NCI-H2196 treated with DMSO at 0.1 percent for 48 hours (cell line): ENCODE data around the gene DKK3.

Experiments
- DNase-seq: peaks from one replicate; lab custom pipeline; 2025; ENCODE audit not compliant: unreplicated experiment; lab: John Stamatoyannopoulos, UW

The DKK3 gene

GRCh38 chr11:12005476-12005875 is 3.0 kb downstream of the DKK3 start:
- no peak for DNase-seq

DNA sequence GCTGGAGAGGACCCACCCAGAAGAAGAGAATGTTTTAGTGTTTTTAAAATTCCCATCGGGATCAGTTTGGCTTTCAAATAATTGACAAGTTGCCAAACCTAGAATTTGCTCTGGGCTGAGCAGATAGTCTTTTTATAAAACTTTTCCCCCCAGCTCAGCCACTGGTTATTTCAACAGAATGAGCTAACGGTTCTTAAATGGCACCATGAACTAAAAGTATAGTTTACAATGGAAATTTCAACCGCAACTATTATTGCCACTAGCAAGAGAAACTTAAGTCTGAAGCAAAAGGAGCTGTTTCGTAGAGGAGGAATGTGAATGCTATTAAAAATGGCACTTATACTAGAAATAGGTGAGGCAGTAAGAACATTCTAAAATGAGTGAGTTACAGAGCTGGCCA is 3.4 kb downstream of the DKK3 start:
- DNase-seq, result no peak

DNA sequence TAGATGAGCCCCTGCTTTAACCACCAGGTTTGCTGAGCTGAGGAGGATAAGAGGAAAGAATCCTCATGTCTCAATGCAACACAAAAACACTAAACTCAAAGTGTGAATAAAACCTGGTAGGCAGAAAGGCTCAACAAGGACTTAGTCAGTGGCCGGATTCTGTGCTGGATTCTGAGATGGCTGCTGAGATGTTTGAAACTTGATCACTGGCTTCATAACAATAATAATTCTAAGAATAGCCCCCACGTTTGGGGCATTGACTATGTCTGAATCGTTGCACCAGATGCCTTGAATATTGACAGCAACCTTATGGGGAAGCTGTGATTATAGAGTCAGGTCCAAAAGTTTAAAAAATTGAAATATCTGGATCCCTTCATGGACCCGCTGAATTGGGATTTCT is 4.6 kb downstream of the DKK3 start:
- no peak for DNase-seq

DNA sequence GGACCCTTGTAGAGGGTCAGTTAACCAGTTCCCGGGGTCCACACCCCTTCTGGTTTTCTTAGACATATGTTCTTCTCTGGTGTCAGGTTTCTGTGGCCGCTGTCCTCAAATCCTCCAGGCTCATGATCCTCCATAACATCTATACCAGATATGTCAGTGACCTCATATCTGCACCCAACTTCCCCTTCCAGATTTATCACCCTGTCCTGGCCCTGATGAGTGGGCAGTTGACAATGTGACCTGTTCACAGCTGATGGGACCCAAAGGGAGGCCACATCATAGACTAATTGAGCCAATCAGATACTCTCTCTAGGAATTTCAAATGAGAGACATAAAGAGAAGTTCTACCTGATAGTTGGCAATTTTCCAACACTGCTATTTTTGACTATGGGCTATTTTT is 5.1 kb downstream of the DKK3 start:
- no peak for DNase-seq

GRCh38 chr11:12001186-12001585 is 7.2 kb downstream of the DKK3 start:
- no peak for DNase-seq

GRCh38 chr11:11998091-11998781 is 10.2 kb downstream of the DKK3 start:
- DNase-seq, result no peak

- DNase-seq, result no peak
Measured at GRCh38 chr11:11997049-11997322, 11.4 kb downstream of the DKK3 start.

- DNase-seq, result no peak
Measured at GRCh38 chr11:11996321-11997048, 11.9 kb downstream of the DKK3 start.

DNA sequence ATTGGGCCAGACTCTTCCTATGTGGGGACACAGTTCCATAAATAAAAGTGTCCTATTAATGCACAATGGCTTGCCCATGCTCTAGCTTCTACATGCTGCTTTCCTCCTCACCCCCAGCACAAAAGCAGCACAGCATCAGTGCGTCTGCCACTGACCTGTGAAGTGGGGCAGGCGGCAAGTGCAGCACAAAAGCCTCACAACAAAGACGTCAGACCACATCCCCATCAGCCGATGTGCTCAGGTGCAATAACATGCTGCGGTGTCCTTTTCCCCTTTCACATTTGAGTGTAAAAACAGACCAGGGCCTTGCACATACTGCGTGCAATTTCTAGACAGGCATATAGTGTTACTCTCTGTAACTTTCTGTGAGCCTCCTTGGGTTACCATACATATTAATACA is 12.8 kb downstream of the DKK3 start:
- DNase-seq, result no peak

GRCh38 chr11:11993839-11994238 is 14.6 kb downstream of the DKK3 start:
- no peak for DNase-seq

DNA sequence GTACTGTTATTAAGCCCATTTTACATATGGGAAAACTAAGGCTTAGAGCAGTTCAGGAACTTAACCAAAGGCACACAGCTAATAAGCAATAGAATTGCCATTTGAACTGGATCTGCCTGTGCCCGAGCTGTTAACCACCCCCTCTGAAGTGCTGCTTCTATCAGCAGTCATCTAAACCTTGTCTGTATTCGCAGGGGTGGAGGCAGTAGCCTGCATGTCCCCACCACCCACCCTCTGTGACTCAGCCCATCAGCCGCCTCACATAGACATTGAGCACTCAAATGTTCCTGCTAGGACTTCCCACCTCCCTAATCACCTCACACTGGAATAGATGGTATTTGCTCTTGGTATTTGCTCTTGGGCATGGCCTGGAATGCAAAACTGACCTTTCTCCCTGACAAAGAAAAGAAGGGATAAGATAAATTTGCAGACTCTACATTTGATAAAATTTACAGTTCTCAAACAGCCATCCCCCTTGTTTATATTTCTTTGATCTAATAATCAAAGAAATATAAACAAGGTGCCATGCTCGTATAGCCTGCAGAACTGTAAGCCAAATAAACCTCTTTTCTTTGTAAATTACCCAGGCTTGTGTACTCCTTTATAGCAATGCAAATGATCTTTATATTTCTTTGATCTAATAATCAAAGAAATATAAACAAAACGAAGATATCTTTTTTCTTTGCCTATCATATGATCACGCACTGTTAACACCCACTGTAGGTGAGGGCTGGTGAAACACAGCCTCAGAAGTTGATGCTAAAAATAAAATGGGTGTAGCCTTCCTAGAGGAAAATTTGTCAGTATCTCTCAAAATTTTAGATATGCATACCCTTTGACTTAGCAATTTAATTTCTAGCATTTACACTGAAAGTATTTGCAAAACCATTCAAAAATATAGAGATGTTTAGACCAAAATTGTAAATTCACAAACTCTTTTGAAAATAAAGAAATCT is 15.9 kb downstream of the DKK3 start:
- no peak for DNase-seq

- no peak for DNase-seq
Measured at GRCh38 chr11:11989774-11990744, 18.4 kb downstream of the DKK3 start.

- no peak for DNase-seq
Measured at GRCh38 chr11:11988681-11989261, 19.7 kb downstream of the DKK3 start.

DNA sequence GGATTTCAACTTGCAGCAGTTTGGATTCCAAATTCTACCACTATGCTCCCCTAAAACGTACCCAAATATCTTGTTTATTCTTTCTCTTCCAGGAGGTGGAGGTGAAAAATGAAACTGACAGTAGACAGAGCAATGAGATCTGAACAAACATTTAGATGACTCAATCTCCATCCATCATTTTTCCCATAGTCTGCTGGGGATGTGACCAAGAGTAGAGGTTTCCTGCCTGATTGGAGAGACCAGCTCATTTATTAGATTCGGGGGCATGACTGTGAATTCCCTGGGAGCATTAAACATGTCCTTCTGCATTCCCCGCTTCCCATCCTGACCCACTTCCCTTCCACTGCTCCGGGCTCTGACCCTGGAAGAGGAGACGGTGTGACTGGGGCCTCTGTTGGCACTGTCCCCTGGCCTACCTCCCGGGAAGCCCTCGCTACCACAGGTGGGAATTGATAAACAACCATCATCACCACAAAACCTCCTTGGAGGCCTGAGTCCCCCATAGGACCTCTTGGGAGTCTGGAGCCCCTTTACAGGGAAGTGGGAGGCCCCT is 20.3 kb downstream of the DKK3 start:
- no peak for DNase-seq

DNA sequence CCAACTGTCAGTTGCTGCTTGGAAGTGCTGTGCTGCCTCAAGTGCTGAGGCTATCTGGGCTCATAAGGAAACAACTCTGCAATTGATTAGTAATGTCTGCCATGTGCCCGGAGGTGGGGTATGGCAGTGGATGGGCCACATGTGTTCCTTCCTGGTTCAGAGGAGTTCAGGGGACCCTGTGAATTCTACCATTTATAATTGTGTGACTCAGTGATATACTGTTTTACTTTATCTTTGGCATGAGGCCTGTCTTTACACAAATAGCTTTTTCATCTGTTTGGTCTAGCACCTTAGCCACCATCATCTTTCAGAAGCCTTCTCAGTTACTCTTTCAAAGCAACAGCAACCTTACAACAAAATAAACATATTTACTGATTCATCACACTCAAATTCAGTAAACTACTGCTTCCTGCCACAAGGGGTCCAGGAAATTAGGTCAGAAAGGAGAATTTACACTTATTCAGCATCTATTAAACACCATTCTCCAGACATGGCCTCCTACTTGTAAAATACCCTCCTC is 20.9 kb downstream of the DKK3 start:
- no peak for DNase-seq

- DNase-seq, result no peak
Measured at GRCh38 chr11:11985954-11986949, 22.2 kb downstream of the DKK3 start.

- DNase-seq, result no peak
Measured at GRCh38 chr11:11985016-11985715, 23.3 kb downstream of the DKK3 start.

- no peak for DNase-seq
Measured at GRCh38 chr11:11984563-11984962, 23.9 kb downstream of the DKK3 start.
